KOPT-K1 (cell line): ENCODE data around the gene TRIM17.

ENCODE experiments used
- H3K27ac ChIP-seq: fragments of 200-600 bp; sonication (generic); 2 replicates; pipeline ENCODE4 v1.5.1; 2016; ENCODE audit warnings: antibody characterized with exemption, mild to moderate bottlenecking, low read depth, low read length; ENCODE audit not compliant: poor library complexity, severe bottlenecking
- H3K36me3 ChIP-seq: fragments of 200-600 bp; sonication (generic); 2 replicates; pipeline ENCODE4 v1.5.1; 2017; ENCODE audit warnings: antibody characterized with exemption, mild to moderate bottlenecking, low read length, moderate library complexity; ENCODE audit not compliant: insufficient read depth
- H3K9me3 ChIP-seq: fragments of 200-600 bp; sonication (generic); 2 replicates; pipeline ENCODE4 v1.5.1; 2017; ENCODE audit warnings: antibody characterized with exemption, low read length, mild to moderate bottlenecking; ENCODE audit not compliant: insufficient read depth, poor library complexity, severe bottlenecking

Gene TRIM17

DNA sequence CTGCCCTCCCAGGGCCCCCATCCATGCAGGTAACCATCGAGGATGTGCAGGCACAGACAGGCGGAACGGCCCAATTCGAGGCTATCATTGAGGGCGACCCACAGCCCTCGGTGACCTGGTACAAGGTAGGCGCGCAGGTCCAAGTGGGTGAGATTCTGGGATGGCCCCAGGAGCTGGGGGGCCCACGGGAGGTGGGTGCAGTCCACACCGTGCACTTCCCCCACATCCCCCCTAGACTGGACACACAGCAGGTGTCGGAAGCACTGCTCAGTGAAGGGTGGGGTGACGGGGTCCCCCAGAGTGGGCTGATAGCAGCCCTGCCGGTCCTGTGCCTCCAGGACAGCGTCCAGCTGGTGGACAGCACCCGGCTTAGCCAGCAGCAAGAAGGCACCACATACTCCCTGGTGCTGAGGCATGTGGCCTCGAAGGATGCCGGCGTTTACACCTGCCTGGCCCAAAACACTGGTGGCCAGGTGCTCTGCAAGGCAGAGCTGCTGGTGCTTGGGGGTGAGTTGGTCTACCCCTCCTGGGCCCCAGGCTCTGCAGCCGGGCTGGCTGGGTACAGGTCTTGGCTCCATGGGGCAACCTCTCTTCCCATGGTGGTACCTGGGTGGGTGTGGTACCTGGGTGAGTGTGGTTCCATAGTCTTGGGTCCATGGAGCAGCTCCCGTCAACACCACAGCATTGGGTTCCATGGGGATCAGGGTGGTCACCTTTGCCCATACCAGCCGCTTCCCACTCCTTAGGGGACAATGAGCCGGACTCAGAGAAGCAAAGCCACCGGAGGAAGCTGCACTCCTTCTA lies 50.4 kb downstream of the TRIM17 start:
- H3K27ac ChIP-seq: no peak overlapping the region

GRCh38 chr1:228365271-228366061 lies 51.2 kb downstream of the TRIM17 start:
- H3K9me3 ChIP-seq: no peaks in the 10 kb centered on the region
- H3K27ac ChIP-seq: no peak overlapping the region
- no peaks in the 10 kb centered on the region for H3K36me3 ChIP-seq

More for the DNA sequence above, 50.4 kb downstream of the TRIM17 start:
- Histone ChIP-seq H3K36me3 (no peaks in the 10 kb centered on the region), H3K9me3 (no peaks in the 10 kb centered on the region)

- Histone ChIP-seq H3K36me3 (no peaks in the 10 kb centered on the region), H3K9me3 (no peaks in the 10 kb centered on the region), H3K27ac (no peak overlapping the region)
These were observed 51.9 kb downstream of the TRIM17 start for GRCh38 chr1:228364706-228365213.

- no peaks in the 10 kb centered on the region for H3K36me3 ChIP-seq
These were observed 52.5 kb downstream of the TRIM17 start for GRCh38 chr1:228364068-228364705.

GRCh38 chr1:228363686-228364067 lies 53.0 kb downstream of the TRIM17 start:
- Histone ChIP-seq H3K36me3 (no peaks in the 10 kb centered on the region), H3K27ac (no peak overlapping the region), H3K9me3 (no peaks in the 10 kb centered on the region)

More at GRCh38 chr1:228364068-228364705, 52.5 kb downstream of the TRIM17 start:
- H3K9me3 ChIP-seq: no peaks in the 10 kb centered on the region
- H3K27ac ChIP-seq: no peak overlapping the region

DNA sequence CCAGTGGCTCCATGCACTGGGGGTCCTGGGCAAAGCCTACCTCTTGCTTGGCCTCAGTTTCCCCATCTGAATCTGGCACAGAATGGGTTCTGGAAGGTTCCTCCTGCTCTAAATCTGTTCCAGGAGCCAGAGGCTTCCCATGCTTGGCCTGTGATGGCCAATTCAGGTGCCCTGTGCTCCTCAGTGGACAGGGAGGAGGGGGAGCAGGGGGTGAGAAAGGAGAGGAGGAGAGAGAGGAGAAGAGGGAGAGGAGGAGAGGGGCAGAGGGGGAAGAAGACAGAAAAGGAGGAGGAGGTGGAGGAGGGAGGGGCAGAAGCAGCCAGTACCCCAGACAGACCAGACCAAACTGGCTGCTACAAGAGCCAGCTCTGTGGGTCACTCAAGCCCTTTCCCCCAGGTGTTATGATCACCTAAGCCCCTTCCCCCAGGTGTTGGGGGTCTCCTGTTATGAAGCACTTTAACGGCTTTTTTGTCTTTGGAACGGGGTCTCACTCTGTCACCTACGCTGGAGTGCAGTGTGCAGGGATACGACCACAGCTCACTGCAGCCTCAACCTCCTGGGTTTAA lies 53.7 kb downstream of the TRIM17 start:
- H3K9me3 ChIP-seq: no peaks in the 10 kb centered on the region

GRCh38 chr1:228362141-228362883 lies 54.3 kb downstream of the TRIM17 start:
- no peaks in the 10 kb centered on the region for H3K36me3 ChIP-seq
- no peaks in the 10 kb centered on the region for H3K9me3 ChIP-seq
- no peak overlapping the region for H3K27ac ChIP-seq

More for the DNA sequence above, 53.7 kb downstream of the TRIM17 start:
- H3K36me3 ChIP-seq: no peaks in the 10 kb centered on the region
- no peak overlapping the region for H3K27ac ChIP-seq

DNA sequence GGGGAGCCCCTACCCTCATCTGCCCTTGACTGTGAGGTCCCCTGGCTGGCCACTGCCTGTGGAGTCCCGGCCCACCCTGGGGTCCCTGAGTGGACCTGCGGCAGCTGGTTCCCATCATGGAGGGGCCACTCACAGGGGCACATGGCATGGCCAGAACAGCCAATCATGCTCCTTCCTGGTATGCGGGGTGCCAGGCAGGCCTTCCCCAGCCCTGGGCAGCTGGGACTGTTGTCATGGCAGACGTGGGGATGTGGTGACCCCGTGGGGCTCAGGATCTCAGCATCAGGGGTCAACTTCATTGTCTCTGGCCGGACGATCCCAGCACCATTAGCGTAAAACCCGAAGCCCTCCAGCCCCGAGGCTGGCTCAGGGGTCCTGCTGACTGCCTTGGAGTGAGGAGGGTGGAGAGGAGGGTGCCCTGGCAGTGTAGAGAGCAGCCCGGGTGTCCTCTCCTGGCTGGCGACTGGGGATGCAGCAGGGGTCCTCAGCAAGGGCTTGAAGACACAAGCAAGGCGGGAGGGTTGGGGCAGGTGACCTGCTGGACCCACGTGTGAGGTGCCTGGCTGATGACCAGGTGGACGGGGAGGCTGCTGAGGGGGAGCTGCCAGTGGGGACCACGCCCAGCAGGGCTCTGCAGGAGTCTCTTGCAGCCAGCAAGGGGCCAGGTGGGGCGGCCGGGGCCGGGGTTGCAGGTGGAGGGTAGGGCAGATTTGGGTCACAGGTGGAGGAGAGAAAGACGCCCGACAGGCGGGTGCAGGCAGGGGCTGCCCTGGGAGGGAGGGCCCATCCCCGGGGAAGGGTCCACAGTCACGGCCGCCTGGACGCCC lies 55.1 kb downstream of the TRIM17 start:
- H3K36me3 ChIP-seq: no peaks in the 10 kb centered on the region
- no peaks in the 10 kb centered on the region for H3K9me3 ChIP-seq
- H3K27ac ChIP-seq: no peak overlapping the region

GRCh38 chr1:228360533-228361313 lies 55.9 kb downstream of the TRIM17 start:
- Histone ChIP-seq H3K36me3 (no peaks in the 10 kb centered on the region), H3K27ac (no peak overlapping the region), H3K9me3 (no peaks in the 10 kb centered on the region)

- Histone ChIP-seq H3K9me3 (no peaks in the 10 kb centered on the region), H3K36me3 (no peaks in the 10 kb centered on the region), H3K27ac (no peak overlapping the region)
These were observed 56.8 kb downstream of the TRIM17 start for GRCh38 chr1:228359613-228360532.

- Histone ChIP-seq H3K9me3 (no peaks in the 10 kb centered on the region), H3K27ac (no peak overlapping the region), H3K36me3 (no peaks in the 10 kb centered on the region)
These were observed 57.7 kb downstream of the TRIM17 start for GRCh38 chr1:228358764-228359612.
